GM12878 (cell line): ENCODE measurements around the gene NCBP2L. TPM values are rescaled to one million over a fixed set of nuclear protein-coding genes. Genes with fewer than 3 reads are reported as not detected.

Source experiments
- ATAC-seq: fragments of 200-7000 bp; cut with Tn5 transposase; 3 replicates; pipeline ENCODE4 v1.9.1; 2020; ENCODE audit warnings: mild to moderate bottlenecking, moderate library complexity
- BruUV-seq: library from RNA; stranded (reverse); fragments of 400-500 nt; replicated peaks from 2 replicates; lab custom pipeline; 2021; lab: Mats Ljungman, UMichigan
- CTCF ChIA-PET: fragments of 300-600 bp; sonication (Branson Sonifier 250); formaldehyde crosslinking; extraction: SDS; loops from one replicate; lab custom pipeline; 2021; ENCODE audit warnings: inconsistent platforms; lab: Yijun Ruan, JAX
- POLR2A ChIA-PET: fragments of 350-600 bp; formaldehyde crosslinking; extraction: SDS; loops from one replicate; lab custom pipeline; 2021; ENCODE audit warnings: inconsistent platforms; lab: Charles Lee
- RAD21 ChIA-PET: fragments of 300-600 bp; sonication (Branson Sonifier 250); formaldehyde crosslinking; loops from one replicate; lab custom pipeline; 2023; ENCODE audit warnings: antibody characterized with exemption; ENCODE audit not compliant: unreplicated experiment; lab: Charles Lee
- SMC1A ChIA-PET: fragments of 300-600 bp; sonication (Branson Sonifier 250); formaldehyde crosslinking; loops from one replicate; lab custom pipeline; 2023; ENCODE audit not compliant: unreplicated experiment, uncharacterized antibody; lab: Charles Lee
- DNase-seq: peaks from one replicate; pipeline ENCODE4 v3.0.0-alpha.2; 2011; ENCODE audit warnings: low read depth, low spot score
- FAIRE-seq: peaks from 3 replicates; lab custom pipeline; 2011; peaks lifted over from hg19 to GRCh38; lab: Jason Lieb, UNC
- H2AFZ ChIP-seq: 2 replicates; pipeline ENCODE4 v1.6.0; 2011; ENCODE audit warnings: low read depth, low read length, control low read depth; ENCODE audit not compliant: control insufficient read depth
- H3K27ac ChIP-seq: 2 replicates; pipeline ENCODE4 v1.5.1; 2011; ENCODE audit warnings: control low read depth; ENCODE audit not compliant: control insufficient read depth, insufficient read depth
- H3K27me3 ChIP-seq, 2 experiments: replicated peaks in 1 of 2; 2 replicates each; pipeline versions ENCODE4 v1.6.0 to v1.6.1; 2011; ENCODE audit warnings: low read length in 1 of 2; ENCODE audit not compliant: control insufficient read depth in 2 of 2, insufficient read depth in 2 of 2
- H3K36me3 ChIP-seq, 2 experiments: 2 replicates each; pipeline ENCODE4 v1.5.1; 2011; ENCODE audit warnings: low read length in 1 of 2; ENCODE audit not compliant: control insufficient read depth in 2 of 2, insufficient read depth in 2 of 2
- H3K4me1 ChIP-seq: 2 replicates; pipeline ENCODE4 v1.6.1; 2011; ENCODE audit warnings: mild to moderate bottlenecking, low read length, moderate library complexity, mixed read lengths; ENCODE audit not compliant: control insufficient read depth, insufficient read depth
- H3K4me2 ChIP-seq: 2 replicates; pipeline ENCODE4 v1.6.0; 2011; ENCODE audit warnings: control low read depth; ENCODE audit not compliant: control insufficient read depth, insufficient read depth
- H3K4me3 ChIP-seq: fragments of 200-600 bp; sonication (generic); 2 replicates; pipeline ENCODE4 v1.5.1; 2016
- H3K79me2 ChIP-seq: 2 replicates; pipeline ENCODE4 v1.6.0; 2011; ENCODE audit warnings: low read length; ENCODE audit not compliant: control insufficient read depth, insufficient read depth
- H3K9ac ChIP-seq: 2 replicates; pipeline ENCODE4 v1.8.0; 2011; ENCODE audit warnings: low read length, control low read depth, mixed read lengths; ENCODE audit not compliant: control insufficient read depth, insufficient read depth
- H3K9me3 ChIP-seq: replicated peaks from 3 replicates; pipeline ENCODE4 v1.5.1; 2011; ENCODE audit warnings: mild to moderate bottlenecking, low read length; ENCODE audit not compliant: control insufficient read depth, insufficient read depth
- H4K20me1 ChIP-seq: 2 replicates; pipeline ENCODE4 v1.6.0; 2011; ENCODE audit not compliant: control insufficient read depth, insufficient read depth
- CBX5 ChIP-seq: sonication (generic); IDR thresholded peaks from 2 replicates; pipeline ENCODE4 v1.6.1; 2016; ENCODE audit warnings: low read depth, moderate library complexity, mild to moderate bottlenecking, inconsistent platforms
- CREB1 ChIP-seq: IDR thresholded peaks from 2 replicates; pipeline ENCODE4 v1.6.1; 2012; ENCODE audit warnings: low read depth, mild to moderate bottlenecking, inconsistent platforms
- FOS ChIP-seq: IDR thresholded peaks from 3 replicates; pipeline ENCODE4 v1.6.1; 2011; ENCODE audit warnings: borderline replicate concordance; ENCODE audit not compliant: insufficient read length; ENCODE audit errors: extremely low read depth
- KDM1A ChIP-seq: fragments of 200-600 bp; sonication (generic); IDR thresholded peaks from 2 replicates; pipeline ENCODE4 v1.6.1; 2016; ENCODE audit warnings: borderline replicate concordance
- MYC ChIP-seq: IDR thresholded peaks from 2 replicates; pipeline ENCODE4 v1.6.1; 2011; ENCODE audit warnings: mild to moderate bottlenecking, low read length, moderate library complexity, inconsistent platforms; ENCODE audit not compliant: insufficient read depth, insufficient replicate concordance, insufficient read length, severe bottlenecking
- POLR2AphosphoS2 ChIP-seq: IDR thresholded peaks from 2 replicates; pipeline ENCODE4 v1.6.1; 2011; ENCODE audit warnings: low read depth, mild to moderate bottlenecking, low read length, improper control_type of control experiment, moderate library complexity
- RBBP5 ChIP-seq: fragments of 200-600 bp; sonication (generic); conservative IDR thresholded peaks from 2 replicates; pipeline ENCODE4 v1.6.1; 2016
- SP1 ChIP-seq: IDR thresholded peaks from one replicate; pipeline ENCODE4 v1.6.1; 2011; ENCODE audit warnings: low read depth, low read length
- WRNIP1 ChIP-seq: IDR thresholded peaks from 2 replicates; pipeline ENCODE4 v1.6.1; 2011; ENCODE audit warnings: low read depth, low read length, improper control_type of control experiment, borderline replicate concordance
- ZNF274 ChIP-seq: IDR thresholded peaks from one replicate; pipeline ENCODE4 v1.8.0; 2011; ENCODE audit not compliant: insufficient read length, insufficient read depth
- WGBS: methylation state at CpG from one replicate; pipeline ENCODE4 v1.1.6; 2016; ENCODE audit warnings: low lambda C conversion rate; ENCODE audit not compliant: insufficient replicate concordance, insufficient coverage; ENCODE audit errors: missing lambda C conversion rate; 5-methylcytosine and 5-hydroxymethylcytosine counted together
- in situ Hi-C: fragments of 300-500 bp; cut with MboI; formaldehyde crosslinking; loops from 9 replicates; pipeline ENCODE4 v1.14.3; 2018; ENCODE audit warnings: mixed read lengths
- intact Hi-C: fragments of 100-400 bp; cut with micrococcal nuclease; formaldehyde crosslinking; loops from one replicate; pipeline ENCODE4 v1.14.2; 2022; ENCODE audit not compliant: unreplicated experiment
- polyA plus RNA-seq, 11 experiments: library from polyadenylated mRNA; depleted of rRNA in 4 of 11; unstranded in 6 of 11; stranded (reverse) in 5 of 11; fragments of >200 nt; fragmentation: Nextera tagmentation in 4 of 11; fragmentation: Illumina TruSeq in 1 of 11; extraction: Ambion mirVana in 4 of 11; extraction: Trizol in 1 of 11; gene quantifications; 1 replicate in 1 of 11; 2 replicates in 10 of 11; pipeline versions ENCODE4 v1.2.1 to v1.2.3, GENCODE V29; 2011 to 2016; ENCODE audit warnings: inconsistent platforms in 2 of 11, missing spikeins in 2 of 11, low read depth in 1 of 11
- total RNA-seq, 4 experiments: library from RNA; depleted of rRNA in 3 of 4; stranded (reverse); fragments of >200 nt in 3 of 4; fragmentation: Illumina TruSeq in 1 of 4; extraction: Trizol in 1 of 4; gene quantifications; 2 replicates each; pipeline versions ENCODE4 v1.2.1 to v1.2.3, GENCODE V29; 2013 to 2021
- TF ChIP-seq, protein P1 (sequence below): fragments of 450-650 bp; IDR thresholded peaks from 2 replicates; pipeline ENCODE4 v1.6.1; 2017; ENCODE audit warnings: low read depth, mild to moderate bottlenecking, moderate library complexity

The NCBP2L gene
- total and polyA plus RNA-seq, 10 of the 15 experiments (the other 5 are each of a cell fraction or from before 2014, with no cell fraction given) = not detected

GRCh38 chrX:107752043-107752442 is 25.5 kb upstream of the NCBP2L start:
- Histone ChIP-seq H3K36me3 (no peaks in the 10 kb centered on the region), H3K9me3 (no peaks in the 10 kb centered on the region), H3K27ac (no peak overlapping the region), H3K4me3 (no peak overlapping the region), H3K9ac (no peak overlapping the region), H4K20me1 (no peaks in the 10 kb centered on the region), H2AFZ (no peak overlapping the region), H3K4me2 (no peak overlapping the region), H3K27me3 (no peaks in the 10 kb centered on the region), H3K4me1 (no peaks in the 10 kb centered on the region), H3K79me2 (no peaks in the 10 kb centered on the region)
- ATAC-seq (no peak), DNase-seq (no peak), FAIRE-seq (no peak)
- 62% methylated on average over 3 of the region's 3 CpGs for whole genome bisulfite sequencing
- ChIA-PET CTCF (interaction anchor here (1.2 to 1.4 kb wide), 4 partner anchors 22 to 78 kb away, joined by 3 to 5 read pairs (median 4); partner anchors contain the start of gene TSC22D3), RAD21 (interaction anchor here (0.6 to 2.1 kb wide), 3 partner anchors 23 to 79 kb away, joined by 3 to 7 read pairs (median 3); partner anchors contain the start of genes NCBP2L and TSC22D3), POLR2A (interaction anchor here (1.6 kb wide), 1 partner anchor 24 kb away, joined by 4 read pairs; no protein-coding TSS in a partner anchor), SMC1A (interaction anchor here (0.7 to 1.7 kb wide), 7 partner anchors 8 to 93 kb away, joined by 3 to 5 read pairs (median 4); no protein-coding TSS in a partner anchor)
- BruUV-seq = no TSS peak
- intact Hi-C loops (no loop called here), in situ Hi-C loops (no loop called here)
- TF ChIP-seq FOS = no peak
- no peak for TF ChIP-seq RBBP5
- no peak for TF ChIP-seq KDM1A

- Histone ChIP-seq H3K4me1 (no peaks in the 10 kb centered on the region), H3K27ac (no peak overlapping the region), H3K4me3 (no peak overlapping the region), H2AFZ (no peak overlapping the region), H4K20me1 (no peaks in the 10 kb centered on the region), H3K27me3 (no peaks in the 10 kb centered on the region), H3K36me3 (no peaks in the 10 kb centered on the region), H3K4me2 (no peak overlapping the region), H3K79me2 (no peaks in the 10 kb centered on the region), H3K9me3 (no peaks in the 10 kb centered on the region), H3K9ac (no peak overlapping the region)
- 35% methylated on average over 3 of the region's 3 CpGs for WGBS
- intact Hi-C loops (no loop called here), in situ Hi-C loops (no loop called here)
- ChIA-PET RAD21 (interaction anchor here (1.3 to 2.1 kb wide), 2 partner anchors 24 to 80 kb away, joined by 3 to 7 read pairs; partner anchors contain the start of genes NCBP2L and TSC22D3), SMC1A (interaction anchor here (1.1 to 2.2 kb wide), 6 partner anchors 8 to 93 kb away, joined by 3 to 6 read pairs (median 4); no protein-coding TSS in a partner anchor), CTCF (interaction anchor here (1.3 to 1.5 kb wide), 4 partner anchors 23 to 79 kb away, joined by 3 to 5 read pairs (median 4); no protein-coding TSS in a partner anchor), POLR2A (no interaction called here)
- BruUV-seq = no TSS peak
- DNase-seq (no peak), FAIRE-seq (no peak), ATAC-seq (no peak)
- no peak for TF ChIP-seq CREB1
- no peak for TF ChIP-seq CBX5
- no peak for TF ChIP-seq SP1
- no peak for TF ChIP-seq ZNF274
- no peak for TF ChIP-seq MYC
- no peak for TF ChIP-seq WRNIP1
- TF ChIP-seq POLR2AphosphoS2 = no peak
- TF ChIP-seq, protein P1, sequence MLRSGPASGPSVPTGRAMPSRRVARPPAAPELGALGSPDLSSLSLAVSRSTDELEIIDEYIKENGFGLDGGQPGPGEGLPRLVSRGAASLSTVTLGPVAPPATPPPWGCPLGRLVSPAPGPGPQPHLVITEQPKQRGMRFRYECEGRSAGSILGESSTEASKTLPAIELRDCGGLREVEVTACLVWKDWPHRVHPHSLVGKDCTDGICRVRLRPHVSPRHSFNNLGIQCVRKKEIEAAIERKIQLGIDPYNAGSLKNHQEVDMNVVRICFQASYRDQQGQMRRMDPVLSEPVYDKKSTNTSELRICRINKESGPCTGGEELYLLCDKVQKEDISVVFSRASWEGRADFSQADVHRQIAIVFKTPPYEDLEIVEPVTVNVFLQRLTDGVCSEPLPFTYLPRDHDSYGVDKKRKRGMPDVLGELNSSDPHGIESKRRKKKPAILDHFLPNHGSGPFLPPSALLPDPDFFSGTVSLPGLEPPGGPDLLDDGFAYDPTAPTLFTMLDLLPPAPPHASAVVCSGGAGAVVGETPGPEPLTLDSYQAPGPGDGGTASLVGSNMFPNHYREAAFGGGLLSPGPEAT = no peak
Observed at GRCh38 chrX:107752714-107753113, 24.8 kb upstream of the NCBP2L start.
